ENCODE data around the gene CIB4. TPM values are rescaled to one million over a fixed set of nuclear protein-coding genes. Genes with fewer than 3 reads are reported as not detected.

The CIB4 gene
- total and polyA plus RNA-seq, 2 donors from 2014 or later = not detected

- DNase-seq (no peak), FAIRE-seq (no peak)
- Histone ChIP-seq H3K27ac (ENCODE audit: low read depth in 2 of 2, low read length in 2 of 2) (no peak overlapping the region), H3K4me1 (ENCODE audit: control insufficient read depth in 2 of 3, insufficient read depth in 2 of 3, low read depth in 1 of 3, low read length in 3 of 3) (no peaks in the 10 kb centered on the region), H3K27me3 (ENCODE audit: control insufficient read depth, insufficient read depth, low read length) (no peaks in the 10 kb centered on the region), H3K9ac (ENCODE audit: low read length in 3 of 3) (no peak overlapping the region), H3K9me3 (ENCODE audit: control insufficient read depth in 2 of 3, insufficient read depth in 1 of 3, low read length in 3 of 3) (no peaks in the 10 kb centered on the region), H3K36me3 (ENCODE audit: control insufficient read depth in 2 of 3, insufficient read depth in 3 of 3, low read length in 3 of 3) (no peaks in the 10 kb centered on the region), H3K4me3 (ENCODE audit: low read length in 3 of 3) (no peak overlapping the region)
- intact Hi-C loops (cut with DNase I) = no loop called here
- TF ChIP-seq CTCF (IDR thresholded peaks at IDR 0.05; ENCODE audit: borderline replicate concordance, extremely low read depth, insufficient read depth) = no peak
Measured at GRCh38 chr2:26633993-26634595, 7.1 kb downstream of the CIB4 start.

- no peak for FAIRE-seq
- H3K9me3 ChIP-seq (ENCODE audit: control insufficient read depth in 2 of 3, insufficient read depth in 1 of 3, low read length in 3 of 3) = no peaks in the 10 kb centered on the region
- no peaks in the 10 kb centered on the region for H3K36me3 ChIP-seq (ENCODE audit: control insufficient read depth in 2 of 3, insufficient read depth in 3 of 3, low read length in 3 of 3)
- intact Hi-C loops (cut with DNase I) = no loop called here
- H3K27me3 ChIP-seq (ENCODE audit: control insufficient read depth, insufficient read depth, low read length) = no peaks in the 10 kb centered on the region
- no peak overlapping the region for H3K9ac ChIP-seq (ENCODE audit: low read length in 3 of 3)
- no peak overlapping the region for H3K27ac ChIP-seq (ENCODE audit: low read depth in 2 of 2, low read length in 2 of 2)
- no peaks in the 10 kb centered on the region for H3K4me1 ChIP-seq (ENCODE audit: control insufficient read depth in 2 of 3, insufficient read depth in 2 of 3, low read depth in 1 of 3, low read length in 3 of 3)
- peak in 1 of 5 donors; percentile 37 for DNase-seq
- no peak overlapping the region for H3K4me3 ChIP-seq (ENCODE audit: low read length in 3 of 3)
- no peak for TF ChIP-seq CTCF (IDR thresholded peaks at IDR 0.05; ENCODE audit: borderline replicate concordance, extremely low read depth, insufficient read depth)
Measured at GRCh38 chr2:26633351-26633945, 7.7 kb downstream of the CIB4 start.

GRCh38 chr2:26632624-26633185 lies 8.5 kb downstream of the CIB4 start:
- FAIRE-seq (no peak), DNase-seq (peak in 1 of 5 donors; percentile 18)
- H3K9ac ChIP-seq (ENCODE audit: low read length in 3 of 3) = no peak overlapping the region
- H3K4me1 ChIP-seq (ENCODE audit: control insufficient read depth in 2 of 3, insufficient read depth in 2 of 3, low read depth in 1 of 3, low read length in 3 of 3) = no peaks in the 10 kb centered on the region
- no peak for TF ChIP-seq CTCF (IDR thresholded peaks at IDR 0.05; ENCODE audit: borderline replicate concordance, extremely low read depth, insufficient read depth)
- intact Hi-C loops (cut with DNase I) = no loop called here
- H3K9me3 ChIP-seq (ENCODE audit: control insufficient read depth in 2 of 3, insufficient read depth in 1 of 3, low read length in 3 of 3) = no peaks in the 10 kb centered on the region
- no peaks in the 10 kb centered on the region for H3K27me3 ChIP-seq (ENCODE audit: control insufficient read depth, insufficient read depth, low read length)
- no peak overlapping the region for H3K27ac ChIP-seq (ENCODE audit: low read depth in 2 of 2, low read length in 2 of 2)
- no peak overlapping the region for H3K4me3 ChIP-seq (ENCODE audit: low read length in 3 of 3)
- no peaks in the 10 kb centered on the region for H3K36me3 ChIP-seq (ENCODE audit: control insufficient read depth in 2 of 3, insufficient read depth in 3 of 3, low read length in 3 of 3)
